GM23338 (cell line): ENCODE measurements around the gene DTWD1. TPM values are rescaled to one million over a fixed set of nuclear protein-coding genes. Genes with fewer than 3 reads are reported as not detected.

ENCODE experiments used
- ATAC-seq: fragments of 200-7000 bp; cut with Tn5 transposase; 3 replicates; pipeline ENCODE4 v1.9.1; 2020
- DNase-seq: peaks from one replicate; pipeline ENCODE4 v3.0.0-alpha.2; 2015; ENCODE audit warnings: low spot score
- H2AFZ ChIP-seq: fragments of 200-600 bp; sonication (generic); 2 replicates; pipeline ENCODE4 v1.8.0; 2016; ENCODE audit warnings: antibody characterized with exemption, mild to moderate bottlenecking, moderate library complexity
- H3F3A ChIP-seq: fragments of 200-600 bp; sonication (generic); replicated peaks from 2 replicates; pipeline ENCODE4 v1.8.0; 2017; ENCODE audit warnings: antibody characterized with exemption, mixed run types, low read depth
- H3K27ac ChIP-seq: fragments of 200-600 bp; sonication (generic); 2 replicates; pipeline ENCODE4 v1.6.1; 2016; ENCODE audit warnings: low read depth
- H3K27me3 ChIP-seq: fragments of 200-600 bp; sonication (generic); 2 replicates; pipeline ENCODE4 v1.8.0; 2016; ENCODE audit warnings: mild to moderate bottlenecking, mixed run types, moderate library complexity; ENCODE audit not compliant: insufficient read depth
- H3K36me3 ChIP-seq: fragments of 200-600 bp; sonication (generic); 2 replicates; pipeline ENCODE4 v1.8.0; 2016; ENCODE audit warnings: mild to moderate bottlenecking; ENCODE audit not compliant: insufficient read depth
- H3K4me1 ChIP-seq: fragments of 200-600 bp; sonication (generic); 2 replicates; pipeline ENCODE4 v1.8.0; 2016; ENCODE audit warnings: mild to moderate bottlenecking, moderate library complexity; ENCODE audit not compliant: insufficient read depth
- H3K4me2 ChIP-seq: fragments of 200-600 bp; sonication (generic); 2 replicates; pipeline ENCODE4 v1.7.1; 2017; ENCODE audit warnings: mixed run types
- H3K4me3 ChIP-seq: fragments of 200-600 bp; sonication (generic); 2 replicates; pipeline ENCODE4 v1.6.1; 2016; ENCODE audit warnings: mixed run types
- H3K79me2 ChIP-seq: fragments of 200-600 bp; sonication (generic); replicated peaks from 2 replicates; pipeline ENCODE4 v1.8.0; 2017; ENCODE audit warnings: mild to moderate bottlenecking; ENCODE audit not compliant: insufficient read depth
- H3K9me2 ChIP-seq: fragments of 200-600 bp; sonication (generic); 2 replicates; pipeline ENCODE4 v1.8.0; 2017; ENCODE audit not compliant: insufficient read depth
- H4K20me1 ChIP-seq: fragments of 200-600 bp; sonication (generic); replicated peaks from 2 replicates; pipeline ENCODE4 v1.8.0; 2017; ENCODE audit warnings: mild to moderate bottlenecking; ENCODE audit not compliant: insufficient read depth
- H3K27ac Mint-ChIP-seq: 2 replicates; pipeline ENCODE4 v1.8.0; 2020; ENCODE audit warnings: inconsistent platforms, mild to moderate bottlenecking, moderate library complexity, mixed read lengths
- H3K27me3 Mint-ChIP-seq: 3 replicates; pipeline ENCODE4 v1.8.0; 2022; ENCODE audit warnings: low read depth, mild to moderate bottlenecking, moderate library complexity, mixed read lengths, inconsistent platforms; ENCODE audit not compliant: insufficient read depth, poor library complexity
- H3K36me3 Mint-ChIP-seq: 3 replicates; pipeline ENCODE4 v1.8.0; 2021; ENCODE audit warnings: low read depth, mild to moderate bottlenecking, inconsistent platforms, moderate library complexity, mixed read lengths
- H3K4me1 Mint-ChIP-seq: 3 replicates; pipeline ENCODE4 v1.8.0; 2020; ENCODE audit warnings: mild to moderate bottlenecking, inconsistent platforms, mixed read lengths
- H3K4me3 Mint-ChIP-seq: 3 replicates; pipeline ENCODE4 v1.8.0; 2021; ENCODE audit warnings: moderate library complexity, mild to moderate bottlenecking, inconsistent platforms, mixed read lengths
- H3K9me3 Mint-ChIP-seq: 3 replicates; pipeline ENCODE4 v1.8.0; 2020; ENCODE audit warnings: moderate library complexity, mild to moderate bottlenecking, inconsistent platforms, mixed read lengths
- EZH2 ChIP-seq: fragments of 200-600 bp; sonication (generic); IDR thresholded peaks from one replicate; pipeline ENCODE4 v1.8.0; 2017; ENCODE audit warnings: antibody characterized with exemption, mild to moderate bottlenecking, low read depth; ENCODE audit not compliant: unreplicated experiment
- NANOG ChIP-seq: IDR thresholded peaks from 2 replicates; pipeline ENCODE4 v1.6.1; 2016; ENCODE audit warnings: antibody characterized with exemption, borderline replicate concordance
- STAT1 ChIP-seq: IDR thresholded peaks from one replicate; pipeline ENCODE4 v1.6.1; 2016; ENCODE audit warnings: antibody characterized with exemption; ENCODE audit not compliant: unreplicated experiment
- ZNF114 ChIP-seq: fragments of 250-450 bp; sonication (Bioruptor Pico); IDR thresholded peaks from 2 replicates; pipeline ENCODE4 v1.5.0; 2020; ENCODE audit warnings: mild to moderate bottlenecking, moderate library complexity
- ZNF331 ChIP-seq: fragments of 250-450 bp; sonication (Bioruptor Pico); IDR thresholded peaks from 2 replicates; pipeline ENCODE4 v1.5.0; 2020; ENCODE audit warnings: low read depth, mild to moderate bottlenecking, moderate library complexity
- polyA plus RNA-seq: library from polyadenylated mRNA; unstranded; fragments of >200 nt; fragmentation: Nextera tagmentation; extraction: Ambion mirVana; gene quantifications from 2 replicates; pipeline ENCODE4 v1.2.1, GENCODE V29; 2016
- total RNA-seq: library from RNA; depleted of rRNA; stranded (reverse); fragments of >200 nt; shearing (Covaris generic); gene quantifications from 2 replicates; pipeline ENCODE4 v1.2.3, GENCODE V29; 2014
- TF ChIP-seq, protein P1 (sequence below): fragments of 250-450 bp; sonication (Bioruptor Pico); IDR thresholded peaks from 2 replicates; pipeline ENCODE4 v1.5.0; 2020; ENCODE audit warnings: mild to moderate bottlenecking, moderate library complexity
- TF ChIP-seq, protein P2 (sequence below), 2 experiments: fragments of 200-600 bp in 1 of 2; sonication (generic) in 1 of 2; conservative IDR thresholded peaks; 2 replicates each; pipeline versions ENCODE4 v1.5.1 to v1.6.1; 2016 to 2017; ENCODE audit warnings: antibody characterized with exemption in 2 of 2, low read depth in 2 of 2, mild to moderate bottlenecking in 2 of 2, moderate library complexity in 1 of 2

Gene DTWD1
- total and polyA plus RNA-seq, 2 experiments from 2014 or later: 28.4 to 45.2 TPM

DNA sequence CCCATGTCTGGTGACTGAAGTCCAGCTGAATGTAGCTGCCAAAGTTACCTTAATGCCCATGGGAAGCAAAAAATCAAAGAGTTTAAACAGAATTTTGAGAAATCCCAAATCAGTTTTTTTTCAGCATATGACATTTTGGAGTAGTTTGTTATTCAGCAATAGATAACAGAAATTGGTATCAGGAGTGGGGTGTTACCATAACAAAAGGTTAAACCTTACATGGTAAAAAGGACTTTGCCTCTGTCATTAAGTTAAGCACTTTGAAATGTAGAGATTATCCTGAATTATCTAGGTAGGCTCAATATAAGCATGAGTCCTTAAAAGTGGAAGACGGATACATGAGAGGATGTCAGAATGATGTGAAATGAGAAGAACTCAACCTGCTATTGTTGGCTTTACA lies 32.1 kb downstream of the DTWD1 start (continued):
- TF ChIP-seq, protein P1, sequence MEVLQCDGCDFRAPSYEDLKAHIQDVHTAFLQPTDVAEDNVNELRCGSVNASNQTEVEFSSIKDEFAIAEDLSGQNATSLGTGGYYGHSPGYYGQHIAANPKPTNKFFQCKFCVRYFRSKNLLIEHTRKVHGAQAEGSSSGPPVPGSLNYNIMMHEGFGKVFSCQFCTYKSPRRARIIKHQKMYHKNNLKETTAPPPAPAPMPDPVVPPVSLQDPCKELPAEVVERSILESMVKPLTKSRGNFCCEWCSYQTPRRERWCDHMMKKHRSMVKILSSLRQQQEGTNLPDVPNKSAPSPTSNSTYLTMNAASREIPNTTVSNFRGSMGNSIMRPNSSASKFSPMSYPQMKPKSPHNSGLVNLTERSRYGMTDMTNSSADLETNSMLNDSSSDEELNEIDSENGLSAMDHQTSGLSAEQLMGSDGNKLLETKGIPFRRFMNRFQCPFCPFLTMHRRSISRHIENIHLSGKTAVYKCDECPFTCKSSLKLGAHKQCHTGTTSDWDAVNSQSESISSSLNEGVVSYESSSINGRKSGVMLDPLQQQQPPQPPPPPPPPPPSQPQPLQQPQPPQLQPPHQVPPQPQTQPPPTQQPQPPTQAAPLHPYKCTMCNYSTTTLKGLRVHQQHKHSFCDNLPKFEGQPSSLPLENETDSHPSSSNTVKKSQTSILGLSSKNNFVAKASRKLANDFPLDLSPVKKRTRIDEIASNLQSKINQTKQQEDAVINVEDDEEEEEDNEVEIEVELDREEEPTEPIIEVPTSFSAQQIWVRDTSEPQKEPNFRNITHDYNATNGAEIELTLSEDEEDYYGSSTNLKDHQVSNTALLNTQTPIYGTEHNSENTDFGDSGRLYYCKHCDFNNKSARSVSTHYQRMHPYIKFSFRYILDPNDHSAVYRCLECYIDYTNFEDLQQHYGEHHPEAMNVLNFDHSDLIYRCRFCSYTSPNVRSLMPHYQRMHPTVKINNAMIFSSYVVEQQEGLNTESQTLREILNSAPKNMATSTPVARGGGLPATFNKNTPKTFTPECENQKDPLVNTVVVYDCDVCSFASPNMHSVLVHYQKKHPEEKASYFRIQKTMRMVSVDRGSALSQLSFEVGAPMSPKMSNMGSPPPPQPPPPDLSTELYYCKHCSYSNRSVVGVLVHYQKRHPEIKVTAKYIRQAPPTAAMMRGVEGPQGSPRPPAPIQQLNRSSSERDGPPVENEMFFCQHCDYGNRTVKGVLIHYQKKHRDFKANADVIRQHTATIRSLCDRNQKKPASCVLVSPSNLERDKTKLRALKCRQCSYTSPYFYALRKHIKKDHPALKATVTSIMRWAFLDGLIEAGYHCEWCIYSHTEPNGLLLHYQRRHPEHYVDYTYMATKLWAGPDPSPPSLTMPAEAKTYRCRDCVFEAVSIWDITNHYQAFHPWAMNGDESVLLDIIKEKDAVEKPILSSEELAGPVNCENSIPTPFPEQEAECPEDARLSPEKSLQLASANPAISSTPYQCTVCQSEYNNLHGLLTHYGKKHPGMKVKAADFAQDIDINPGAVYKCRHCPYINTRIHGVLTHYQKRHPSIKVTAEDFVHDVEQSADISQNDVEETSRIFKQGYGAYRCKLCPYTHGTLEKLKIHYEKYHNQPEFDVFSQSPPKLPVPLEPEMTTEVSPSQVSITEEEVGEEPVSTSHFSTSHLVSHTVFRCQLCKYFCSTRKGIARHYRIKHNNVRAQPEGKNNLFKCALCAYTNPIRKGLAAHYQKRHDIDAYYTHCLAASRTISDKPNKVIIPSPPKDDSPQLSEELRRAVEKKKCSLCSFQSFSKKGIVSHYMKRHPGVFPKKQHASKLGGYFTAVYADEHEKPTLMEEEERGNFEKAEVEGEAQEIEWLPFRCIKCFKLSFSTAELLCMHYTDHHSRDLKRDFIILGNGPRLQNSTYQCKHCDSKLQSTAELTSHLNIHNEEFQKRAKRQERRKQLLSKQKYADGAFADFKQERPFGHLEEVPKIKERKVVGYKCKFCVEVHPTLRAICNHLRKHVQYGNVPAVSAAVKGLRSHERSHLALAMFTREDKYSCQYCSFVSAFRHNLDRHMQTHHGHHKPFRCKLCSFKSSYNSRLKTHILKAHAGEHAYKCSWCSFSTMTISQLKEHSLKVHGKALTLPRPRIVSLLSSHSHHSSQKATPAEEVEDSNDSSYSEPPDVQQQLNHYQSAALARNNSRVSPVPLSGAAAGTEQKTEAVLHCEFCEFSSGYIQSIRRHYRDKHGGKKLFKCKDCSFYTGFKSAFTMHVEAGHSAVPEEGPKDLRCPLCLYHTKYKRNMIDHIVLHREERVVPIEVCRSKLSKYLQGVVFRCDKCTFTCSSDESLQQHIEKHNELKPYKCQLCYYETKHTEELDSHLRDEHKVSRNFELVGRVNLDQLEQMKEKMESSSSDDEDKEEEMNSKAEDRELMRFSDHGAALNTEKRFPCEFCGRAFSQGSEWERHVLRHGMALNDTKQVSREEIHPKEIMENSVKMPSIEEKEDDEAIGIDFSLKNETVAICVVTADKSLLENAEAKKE: no peak
- TF ChIP-seq ZNF114: no peak
- no peak for TF ChIP-seq STAT1
- TF ChIP-seq EZH2: no peak
- TF ChIP-seq, protein P2, sequence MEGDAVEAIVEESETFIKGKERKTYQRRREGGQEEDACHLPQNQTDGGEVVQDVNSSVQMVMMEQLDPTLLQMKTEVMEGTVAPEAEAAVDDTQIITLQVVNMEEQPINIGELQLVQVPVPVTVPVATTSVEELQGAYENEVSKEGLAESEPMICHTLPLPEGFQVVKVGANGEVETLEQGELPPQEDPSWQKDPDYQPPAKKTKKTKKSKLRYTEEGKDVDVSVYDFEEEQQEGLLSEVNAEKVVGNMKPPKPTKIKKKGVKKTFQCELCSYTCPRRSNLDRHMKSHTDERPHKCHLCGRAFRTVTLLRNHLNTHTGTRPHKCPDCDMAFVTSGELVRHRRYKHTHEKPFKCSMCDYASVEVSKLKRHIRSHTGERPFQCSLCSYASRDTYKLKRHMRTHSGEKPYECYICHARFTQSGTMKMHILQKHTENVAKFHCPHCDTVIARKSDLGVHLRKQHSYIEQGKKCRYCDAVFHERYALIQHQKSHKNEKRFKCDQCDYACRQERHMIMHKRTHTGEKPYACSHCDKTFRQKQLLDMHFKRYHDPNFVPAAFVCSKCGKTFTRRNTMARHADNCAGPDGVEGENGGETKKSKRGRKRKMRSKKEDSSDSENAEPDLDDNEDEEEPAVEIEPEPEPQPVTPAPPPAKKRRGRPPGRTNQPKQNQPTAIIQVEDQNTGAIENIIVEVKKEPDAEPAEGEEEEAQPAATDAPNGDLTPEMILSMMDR (conservative IDR thresholded peaks at IDR 0.05; ENCODE audit: low read depth in 2 of 2): no peak
- TF ChIP-seq NANOG: no peak

DNA sequence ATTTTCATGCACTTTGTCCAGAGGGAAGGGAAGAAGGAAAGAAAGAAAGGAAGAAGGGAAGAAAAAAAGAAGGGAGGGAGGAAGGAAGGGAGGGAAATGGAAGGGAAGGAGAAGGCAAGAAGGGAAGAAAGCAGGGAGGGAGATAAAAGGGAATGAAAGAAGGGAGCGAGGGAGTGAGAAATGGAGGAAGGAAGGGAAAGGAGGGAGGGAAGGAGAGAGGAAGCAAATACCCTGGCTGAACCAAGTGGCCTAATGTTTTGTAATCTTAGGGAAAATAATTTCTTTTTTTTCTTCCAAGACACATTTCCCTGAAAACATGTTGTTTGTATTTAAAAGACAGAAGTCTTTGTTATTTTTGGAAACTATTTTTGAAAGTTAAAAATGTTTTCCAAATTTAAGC lies 35.9 kb downstream of the DTWD1 start:
- Histone ChIP-seq H3K36me3 (no peaks in the 10 kb centered on the region; the same call in 1 of the 2 replicates), H3K4me2 (no peak overlapping the region), H3K9me2 (no peaks in the 10 kb centered on the region; the same call in 1 of the 2 replicates), H3F3A (no peaks in the 10 kb centered on the region), H3K4me1 (no peaks in the 10 kb centered on the region), H3K4me3 (no peak overlapping the region), H4K20me1 (no peaks in the 10 kb centered on the region), H3K27ac (no peak overlapping the region), H2AFZ (no peak overlapping the region), H3K27me3 (no peaks in the 10 kb centered on the region), H3K79me2 (no peaks in the 10 kb centered on the region)
- no peak for TF ChIP-seq ZNF331
- Mint-ChIP-seq H3K27ac (no peak overlapping the region), H3K4me3 (no peak overlapping the region), H3K27me3 (no peaks in the 10 kb centered on the region), H3K9me3 (peaks cover 42% of the 10 kb centered on the region), H3K36me3 (peaks cover 20% of the 10 kb centered on the region; the same call in 2 of the 3 replicates), H3K4me1 (no peaks in the 10 kb centered on the region)
- ATAC-seq (no peak), DNase-seq (no peak)
